GM23338 (cell line): Measurements from ENCODE around the gene PGM3.

ENCODE experiments used
- CTCF ChIP-seq, 2 experiments: fragments of 200-600 bp in 1 of 2; sonication (generic) in 1 of 2; conservative IDR thresholded peaks; 2 replicates each; pipeline versions ENCODE4 v1.5.1 to v1.6.1; 2016 to 2017; ENCODE audit warnings: antibody characterized with exemption in 2 of 2, low read depth in 2 of 2, mild to moderate bottlenecking in 2 of 2, moderate library complexity in 1 of 2
- EZH2 ChIP-seq: fragments of 200-600 bp; sonication (generic); IDR thresholded peaks from one replicate; pipeline ENCODE4 v1.8.0; 2017; ENCODE audit warnings: antibody characterized with exemption, mild to moderate bottlenecking, low read depth; ENCODE audit not compliant: unreplicated experiment

GRCh38 chr6:83127976-83128375, 65.1 kb downstream of the PGM3 start:
- no peak for TF ChIP-seq CTCF (conservative IDR thresholded peaks at IDR 0.05; ENCODE audit: low read depth in 2 of 2)
- no peak for TF ChIP-seq EZH2
